HEK293 (cell line): Measurements from ENCODE around the gene KLHL18.

ENCODE experiments used
- BCL11B ChIP-seq: fragments of 450-650 bp; formaldehyde crosslinking; IDR thresholded peaks from 2 replicates; pipeline ENCODE4 v1.5.1; 2016; ENCODE audit warnings: low read depth, missing biosample characterization, missing genetic modification characterization
- FEZF1 ChIP-seq: fragments of 450-650 bp; formaldehyde crosslinking; IDR thresholded peaks from 2 replicates; pipeline ENCODE4 v1.5.1; 2016; ENCODE audit warnings: missing biosample characterization, missing genetic modification characterization
- GLI4 ChIP-seq: fragments of 450-650 bp; formaldehyde crosslinking; IDR thresholded peaks from 2 replicates; pipeline ENCODE4 v1.5.1; 2016; ENCODE audit warnings: missing biosample characterization, missing genetic modification characterization
- OSR2 ChIP-seq: fragments of 450-650 bp; formaldehyde crosslinking; IDR thresholded peaks from 2 replicates; pipeline ENCODE4 v1.5.1; 2016; ENCODE audit warnings: missing biosample characterization, missing genetic modification characterization
- SP3 ChIP-seq: fragments of 450-650 bp; formaldehyde crosslinking; IDR thresholded peaks from 2 replicates; pipeline ENCODE4 v1.5.1; 2016; ENCODE audit warnings: missing biosample characterization, missing genetic modification characterization
- ZFP69B ChIP-seq: fragments of 450-650 bp; formaldehyde crosslinking; IDR thresholded peaks from 2 replicates; pipeline ENCODE4 v1.5.1; 2016; ENCODE audit warnings: missing biosample characterization, missing genetic modification characterization
- ZNF112 ChIP-seq: fragments of 450-650 bp; formaldehyde crosslinking; IDR thresholded peaks from 2 replicates; pipeline ENCODE4 v1.5.0; 2017; ENCODE audit warnings: missing biosample characterization, missing genetic modification characterization
- ZNF155 ChIP-seq: fragments of 450-650 bp; formaldehyde crosslinking; IDR thresholded peaks from 2 replicates; pipeline ENCODE4 v1.5.1; 2016; ENCODE audit warnings: missing biosample characterization, missing genetic modification characterization
- ZNF169 ChIP-seq: fragments of 450-650 bp; formaldehyde crosslinking; IDR thresholded peaks from 2 replicates; pipeline ENCODE4 v1.5.1; 2016; ENCODE audit warnings: missing biosample characterization, missing genetic modification characterization
- ZNF2 ChIP-seq: fragments of 450-650 bp; formaldehyde crosslinking; IDR thresholded peaks from 2 replicates; pipeline ENCODE4 v1.5.1; 2016; ENCODE audit warnings: missing biosample characterization, missing genetic modification characterization
- ZNF211 ChIP-seq: fragments of 450-650 bp; formaldehyde crosslinking; IDR thresholded peaks from 2 replicates; pipeline ENCODE4 v1.5.1; 2016; ENCODE audit warnings: low read depth, missing biosample characterization, missing genetic modification characterization
- ZNF221 ChIP-seq: fragments of 450-650 bp; formaldehyde crosslinking; IDR thresholded peaks from 2 replicates; pipeline ENCODE4 v1.5.1; 2017; ENCODE audit warnings: missing biosample characterization, missing genetic modification characterization, borderline replicate concordance
- ZNF324 ChIP-seq: fragments of 450-650 bp; formaldehyde crosslinking; IDR thresholded peaks from 2 replicates; pipeline ENCODE4 v1.5.1; 2016; ENCODE audit warnings: missing biosample characterization, missing genetic modification characterization
- ZNF335 ChIP-seq: fragments of 450-650 bp; formaldehyde crosslinking; conservative IDR thresholded peaks from 2 replicates; pipeline ENCODE4 v1.5.1; 2016; ENCODE audit warnings: missing biosample characterization, missing genetic modification characterization
- ZNF341 ChIP-seq: fragments of 450-650 bp; formaldehyde crosslinking; IDR thresholded peaks from 2 replicates; pipeline ENCODE4; 2016; ENCODE audit warnings: low read depth, missing biosample characterization, missing genetic modification characterization
- ZNF366 ChIP-seq: fragments of 450-650 bp; formaldehyde crosslinking; conservative IDR thresholded peaks from 2 replicates; pipeline ENCODE4 v1.5.1; 2016; ENCODE audit warnings: missing biosample characterization, missing genetic modification characterization
- ZNF501 ChIP-seq: fragments of 450-650 bp; formaldehyde crosslinking; IDR thresholded peaks from 2 replicates; pipeline ENCODE4 v1.5.1; 2016; ENCODE audit warnings: missing biosample characterization, missing genetic modification characterization
- ZNF548 ChIP-seq: fragments of 450-650 bp; formaldehyde crosslinking; IDR thresholded peaks from 2 replicates; pipeline ENCODE4 v1.5.1; 2016; ENCODE audit warnings: missing biosample characterization, missing genetic modification characterization
- ZNF571 ChIP-seq: fragments of 450-650 bp; formaldehyde crosslinking; IDR thresholded peaks from 2 replicates; pipeline ENCODE4 v1.5.0; 2017; ENCODE audit warnings: missing biosample characterization, missing genetic modification characterization
- ZNF621 ChIP-seq: fragments of 450-650 bp; formaldehyde crosslinking; IDR thresholded peaks from 2 replicates; pipeline ENCODE4 v1.5.1; 2017; ENCODE audit warnings: missing biosample characterization, missing genetic modification characterization
- ZNF626 ChIP-seq: fragments of 450-650 bp; sonication (Bioruptor Pico); formaldehyde crosslinking; IDR thresholded peaks from 2 replicates; pipeline ENCODE4 v1.5.1; 2018; ENCODE audit warnings: missing biosample characterization, missing genetic modification characterization, inconsistent platforms
- ZNF629 ChIP-seq: fragments of 450-650 bp; formaldehyde crosslinking; IDR thresholded peaks from 2 replicates; pipeline ENCODE4 v1.5.1; 2017; ENCODE audit warnings: missing biosample characterization, missing genetic modification characterization
- ZNF654 ChIP-seq: fragments of 450-650 bp; formaldehyde crosslinking; IDR thresholded peaks from 2 replicates; pipeline ENCODE4 v1.5.1; 2016; ENCODE audit warnings: low read depth, missing biosample characterization, missing genetic modification characterization
- ZNF660 ChIP-seq: fragments of 450-650 bp; IDR thresholded peaks from 2 replicates; pipeline ENCODE4 v1.5.1; 2018; ENCODE audit warnings: missing biosample characterization, mild to moderate bottlenecking, missing genetic modification characterization
- ZNF776 ChIP-seq: fragments of 450-650 bp; formaldehyde crosslinking; IDR thresholded peaks from 2 replicates; pipeline ENCODE4 v1.5.0; 2017; ENCODE audit warnings: missing biosample characterization, missing genetic modification characterization, borderline replicate concordance
- ZNF837 ChIP-seq: fragments of 450-650 bp; formaldehyde crosslinking; IDR thresholded peaks from 2 replicates; pipeline ENCODE4 v1.5.1; 2016; ENCODE audit warnings: missing biosample characterization, missing genetic modification characterization
- TF ChIP-seq, protein P1 (sequence below): fragments of 450-650 bp; formaldehyde crosslinking; IDR thresholded peaks from 2 replicates; pipeline ENCODE4 v1.5.1; 2016; ENCODE audit warnings: missing biosample characterization, missing genetic modification characterization
- TF ChIP-seq, protein P2 (sequence below): fragments of 450-650 bp; formaldehyde crosslinking; IDR thresholded peaks from 2 replicates; pipeline ENCODE4 v1.5.1; 2016; ENCODE audit warnings: missing biosample characterization, missing genetic modification characterization
- TF ChIP-seq, protein P3 (sequence below): fragments of 450-650 bp; formaldehyde crosslinking; IDR thresholded peaks from 2 replicates; pipeline ENCODE4 v1.5.1; 2016; ENCODE audit warnings: missing biosample characterization, missing genetic modification characterization
- TF ChIP-seq, protein P4 (sequence below): IDR thresholded peaks from 2 replicates; pipeline ENCODE4 v1.6.1; 2011; ENCODE audit warnings: mild to moderate bottlenecking, low read depth, low read length, borderline replicate concordance
- TF ChIP-seq, protein P5 (sequence below): fragments of 450-650 bp; formaldehyde crosslinking; IDR thresholded peaks from 2 replicates; pipeline ENCODE4 v1.5.1; 2016; ENCODE audit warnings: missing biosample characterization, missing genetic modification characterization

Gene KLHL18

DNA sequence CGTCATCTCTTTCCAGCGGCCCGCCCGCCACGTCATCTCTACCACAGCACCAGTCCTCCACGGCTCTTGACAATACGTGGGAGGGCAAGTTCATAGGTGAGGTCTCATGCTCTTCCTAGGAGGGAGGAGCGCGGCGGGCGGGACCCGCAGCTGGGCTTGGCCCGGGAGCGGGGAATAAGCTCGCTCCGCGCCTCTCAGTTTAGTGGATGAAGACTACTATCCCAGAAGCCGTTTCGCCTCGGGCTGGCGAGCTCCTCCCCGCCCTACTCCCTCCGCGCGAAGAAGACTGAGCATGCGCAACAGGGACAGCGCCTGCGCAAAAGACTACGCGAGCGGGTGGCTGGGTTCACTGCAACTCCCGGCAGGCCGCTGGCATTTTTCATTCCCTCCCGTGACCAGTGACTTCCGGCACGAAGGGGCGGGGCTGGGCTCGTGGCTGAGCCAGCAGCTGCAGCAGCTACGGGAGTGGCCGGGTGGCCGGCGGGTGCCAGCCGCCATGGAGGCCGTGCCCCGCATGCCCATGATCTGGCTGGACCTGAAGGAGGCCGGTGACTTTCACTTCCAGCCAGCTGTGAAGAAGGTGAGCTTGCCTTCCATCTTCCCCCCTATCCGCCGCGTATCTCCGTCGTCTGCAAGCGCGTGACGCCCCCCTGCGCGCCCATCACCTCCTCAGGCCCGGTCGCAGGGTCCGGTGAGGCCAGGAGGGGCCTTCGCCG, 98.0 kb downstream of the KLHL18 start, which contains the start of gene PTPN23 (continued):
- TF ChIP-seq ZNF341 (tag by site-specific recombination): peak; percentile 94
- no peak for TF ChIP-seq ZNF571
- TF ChIP-seq ZNF169: no peak
- TF ChIP-seq, protein P1, sequence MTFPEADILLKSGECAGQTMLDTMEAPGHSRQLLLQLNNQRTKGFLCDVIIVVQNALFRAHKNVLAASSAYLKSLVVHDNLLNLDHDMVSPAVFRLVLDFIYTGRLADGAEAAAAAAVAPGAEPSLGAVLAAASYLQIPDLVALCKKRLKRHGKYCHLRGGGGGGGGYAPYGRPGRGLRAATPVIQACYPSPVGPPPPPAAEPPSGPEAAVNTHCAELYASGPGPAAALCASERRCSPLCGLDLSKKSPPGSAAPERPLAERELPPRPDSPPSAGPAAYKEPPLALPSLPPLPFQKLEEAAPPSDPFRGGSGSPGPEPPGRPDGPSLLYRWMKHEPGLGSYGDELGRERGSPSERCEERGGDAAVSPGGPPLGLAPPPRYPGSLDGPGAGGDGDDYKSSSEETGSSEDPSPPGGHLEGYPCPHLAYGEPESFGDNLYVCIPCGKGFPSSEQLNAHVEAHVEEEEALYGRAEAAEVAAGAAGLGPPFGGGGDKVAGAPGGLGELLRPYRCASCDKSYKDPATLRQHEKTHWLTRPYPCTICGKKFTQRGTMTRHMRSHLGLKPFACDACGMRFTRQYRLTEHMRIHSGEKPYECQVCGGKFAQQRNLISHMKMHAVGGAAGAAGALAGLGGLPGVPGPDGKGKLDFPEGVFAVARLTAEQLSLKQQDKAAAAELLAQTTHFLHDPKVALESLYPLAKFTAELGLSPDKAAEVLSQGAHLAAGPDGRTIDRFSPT (tag by site-specific recombination): peak; percentile 91
- TF ChIP-seq ZNF211 (tag by site-specific recombination): no peak
- no peak for TF ChIP-seq ZNF221
- TF ChIP-seq ZNF324 (tag by site-specific recombination): 0 out of 2 replicates have a peak, but pooled peaks have one; percentile 21
- no peak for TF ChIP-seq ZNF112 (tag by site-specific recombination)
- peak; percentile 68 for TF ChIP-seq ZNF660 (tag by site-specific recombination)
- peak; percentile 81 for TF ChIP-seq OSR2
- no peak for TF ChIP-seq ZNF621
- peak; percentile 92 for TF ChIP-seq ZNF501 (tag by site-specific recombination)
- TF ChIP-seq, protein P2, sequence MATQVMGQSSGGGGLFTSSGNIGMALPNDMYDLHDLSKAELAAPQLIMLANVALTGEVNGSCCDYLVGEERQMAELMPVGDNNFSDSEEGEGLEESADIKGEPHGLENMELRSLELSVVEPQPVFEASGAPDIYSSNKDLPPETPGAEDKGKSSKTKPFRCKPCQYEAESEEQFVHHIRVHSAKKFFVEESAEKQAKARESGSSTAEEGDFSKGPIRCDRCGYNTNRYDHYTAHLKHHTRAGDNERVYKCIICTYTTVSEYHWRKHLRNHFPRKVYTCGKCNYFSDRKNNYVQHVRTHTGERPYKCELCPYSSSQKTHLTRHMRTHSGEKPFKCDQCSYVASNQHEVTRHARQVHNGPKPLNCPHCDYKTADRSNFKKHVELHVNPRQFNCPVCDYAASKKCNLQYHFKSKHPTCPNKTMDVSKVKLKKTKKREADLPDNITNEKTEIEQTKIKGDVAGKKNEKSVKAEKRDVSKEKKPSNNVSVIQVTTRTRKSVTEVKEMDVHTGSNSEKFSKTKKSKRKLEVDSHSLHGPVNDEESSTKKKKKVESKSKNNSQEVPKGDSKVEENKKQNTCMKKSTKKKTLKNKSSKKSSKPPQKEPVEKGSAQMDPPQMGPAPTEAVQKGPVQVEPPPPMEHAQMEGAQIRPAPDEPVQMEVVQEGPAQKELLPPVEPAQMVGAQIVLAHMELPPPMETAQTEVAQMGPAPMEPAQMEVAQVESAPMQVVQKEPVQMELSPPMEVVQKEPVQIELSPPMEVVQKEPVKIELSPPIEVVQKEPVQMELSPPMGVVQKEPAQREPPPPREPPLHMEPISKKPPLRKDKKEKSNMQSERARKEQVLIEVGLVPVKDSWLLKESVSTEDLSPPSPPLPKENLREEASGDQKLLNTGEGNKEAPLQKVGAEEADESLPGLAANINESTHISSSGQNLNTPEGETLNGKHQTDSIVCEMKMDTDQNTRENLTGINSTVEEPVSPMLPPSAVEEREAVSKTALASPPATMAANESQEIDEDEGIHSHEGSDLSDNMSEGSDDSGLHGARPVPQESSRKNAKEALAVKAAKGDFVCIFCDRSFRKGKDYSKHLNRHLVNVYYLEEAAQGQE (tag by site-specific recombination): no peak
- TF ChIP-seq ZNF776 (tag by site-specific recombination): no peak
- no peak for TF ChIP-seq ZNF155 (tag by site-specific recombination)
- TF ChIP-seq, protein P3, sequence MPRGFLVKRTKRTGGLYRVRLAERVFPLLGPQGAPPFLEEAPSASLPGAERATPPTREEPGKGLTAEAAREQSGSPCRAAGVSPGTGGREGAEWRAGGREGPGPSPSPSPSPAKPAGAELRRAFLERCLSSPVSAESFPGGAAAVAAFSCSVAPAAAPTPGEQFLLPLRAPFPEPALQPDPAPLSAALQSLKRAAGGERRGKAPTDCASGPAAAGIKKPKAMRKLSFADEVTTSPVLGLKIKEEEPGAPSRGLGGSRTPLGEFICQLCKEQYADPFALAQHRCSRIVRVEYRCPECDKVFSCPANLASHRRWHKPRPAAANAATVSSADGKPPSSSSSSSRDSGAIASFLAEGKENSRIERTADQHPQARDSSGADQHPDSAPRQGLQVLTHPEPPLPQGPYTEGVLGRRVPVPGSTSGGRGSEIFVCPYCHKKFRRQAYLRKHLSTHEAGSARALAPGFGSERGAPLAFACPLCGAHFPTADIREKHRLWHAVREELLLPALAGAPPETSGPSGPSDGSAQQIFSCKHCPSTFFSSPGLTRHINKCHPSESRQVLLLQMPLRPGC (tag by site-specific recombination): 0 out of 2 replicates have a peak, but pooled peaks have one; percentile 39
- no peak; the same call in 1 of the 2 replicates for TF ChIP-seq ZNF366
- peak; percentile 94; the same call in 1 of the 2 replicates for TF ChIP-seq ZNF335 (tag by site-specific recombination)
- no peak for TF ChIP-seq ZNF548 (tag by site-specific recombination)
- TF ChIP-seq GLI4 (tag by site-specific recombination): 0 out of 2 replicates have a peak, but pooled peaks have one; percentile 86
- TF ChIP-seq FEZF1: no peak
- no peak for TF ChIP-seq ZNF654 (tag by site-specific recombination)
- no peak for TF ChIP-seq BCL11B (tag by site-specific recombination)
- peak; percentile 56; the same call in 1 of the 2 replicates for TF ChIP-seq ZNF2 (tag by site-specific recombination)
- TF ChIP-seq ZNF629 (tag by site-specific recombination): peak; percentile 87
- TF ChIP-seq ZFP69B (tag by site-specific recombination): peak; percentile 30; the same call in 1 of the 2 replicates
- TF ChIP-seq, protein P4, sequence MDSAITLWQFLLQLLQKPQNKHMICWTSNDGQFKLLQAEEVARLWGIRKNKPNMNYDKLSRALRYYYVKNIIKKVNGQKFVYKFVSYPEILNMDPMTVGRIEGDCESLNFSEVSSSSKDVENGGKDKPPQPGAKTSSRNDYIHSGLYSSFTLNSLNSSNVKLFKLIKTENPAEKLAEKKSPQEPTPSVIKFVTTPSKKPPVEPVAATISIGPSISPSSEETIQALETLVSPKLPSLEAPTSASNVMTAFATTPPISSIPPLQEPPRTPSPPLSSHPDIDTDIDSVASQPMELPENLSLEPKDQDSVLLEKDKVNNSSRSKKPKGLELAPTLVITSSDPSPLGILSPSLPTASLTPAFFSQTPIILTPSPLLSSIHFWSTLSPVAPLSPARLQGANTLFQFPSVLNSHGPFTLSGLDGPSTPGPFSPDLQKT: no peak
- no peak for TF ChIP-seq ZNF837 (tag by site-specific recombination)
- TF ChIP-seq ZNF626 (tag by site-specific recombination): no peak
- TF ChIP-seq, protein P5, sequence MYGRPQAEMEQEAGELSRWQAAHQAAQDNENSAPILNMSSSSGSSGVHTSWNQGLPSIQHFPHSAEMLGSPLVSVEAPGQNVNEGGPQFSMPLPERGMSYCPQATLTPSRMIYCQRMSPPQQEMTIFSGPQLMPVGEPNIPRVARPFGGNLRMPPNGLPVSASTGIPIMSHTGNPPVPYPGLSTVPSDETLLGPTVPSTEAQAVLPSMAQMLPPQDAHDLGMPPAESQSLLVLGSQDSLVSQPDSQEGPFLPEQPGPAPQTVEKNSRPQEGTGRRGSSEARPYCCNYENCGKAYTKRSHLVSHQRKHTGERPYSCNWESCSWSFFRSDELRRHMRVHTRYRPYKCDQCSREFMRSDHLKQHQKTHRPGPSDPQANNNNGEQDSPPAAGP: peak; percentile 60
- TF ChIP-seq SP3 (tag by site-specific recombination): peak; percentile 80
